Occipital lobe (tissue), 2 donors: ENCODE measurements around the gene COL15A1. TPM values are rescaled to one million over a fixed set of nuclear protein-coding genes. Genes with fewer than 3 reads are reported as not detected.

Source experiments
- DNase-seq: peaks from one replicate; lab custom pipeline; 2025; lab: John Stamatoyannopoulos, UW
- total RNA-seq: library from RNA; depleted of rRNA; stranded (reverse); fragments of >200 nt; gene quantifications from one replicate; pipeline ENCODE4 v1.2.3, GENCODE V29; 2014

COL15A1 gene
- total RNA-seq, 1 donor from 2014 or later = 12.5 TPM

- no peak for DNase-seq
These were observed 488 bp downstream of the COL15A1 start for GRCh38 chr9:98944057-98944733.

- DNase-seq = no peak
These were observed 997 bp downstream of the COL15A1 start for GRCh38 chr9:98944734-98945074.

- DNase-seq = no peak
These were observed 5.9 kb downstream of the COL15A1 start for GRCh38 chr9:98949565-98949964.

- DNase-seq = no peak
These were observed 6.6 kb downstream of the COL15A1 start for GRCh38 chr9:98950262-98950661.

GRCh38 chr9:98951967-98952366, 8.3 kb downstream of the COL15A1 start:
- no peak for DNase-seq

- no peak for DNase-seq
These were observed 10.0 kb downstream of the COL15A1 start for GRCh38 chr9:98953581-98954243.

GRCh38 chr9:98954244-98954610, 10.5 kb downstream of the COL15A1 start:
- DNase-seq = no peak

GRCh38 chr9:98955259-98955658, 11.6 kb downstream of the COL15A1 start:
- DNase-seq = no peak

- DNase-seq = no peak
These were observed 14.1 kb downstream of the COL15A1 start for GRCh38 chr9:98957826-98958225.

GRCh38 chr9:98958271-98958984, 14.7 kb downstream of the COL15A1 start:
- no peak for DNase-seq

GRCh38 chr9:98960409-98960808, 16.7 kb downstream of the COL15A1 start:
- no peak for DNase-seq

- DNase-seq = no peak
These were observed 17.9 kb downstream of the COL15A1 start for GRCh38 chr9:98961513-98962180.

GRCh38 chr9:98962181-98962560, 18.5 kb downstream of the COL15A1 start:
- DNase-seq = no peak

- DNase-seq = no peak
These were observed 19.2 kb downstream of the COL15A1 start for GRCh38 chr9:98962861-98963260.

GRCh38 chr9:98964201-98964600, 20.5 kb downstream of the COL15A1 start:
- DNase-seq = no peak

GRCh38 chr9:98964911-98965336, 21.2 kb downstream of the COL15A1 start:
- DNase-seq = no peak

GRCh38 chr9:98966676-98967075, 23.0 kb downstream of the COL15A1 start:
- DNase-seq = no peak

GRCh38 chr9:98967257-98967656, 23.6 kb downstream of the COL15A1 start:
- no peak for DNase-seq

- DNase-seq = no peak
These were observed 24.0 kb downstream of the COL15A1 start for GRCh38 chr9:98967680-98968079.

- no peak for DNase-seq
These were observed 25.1 kb downstream of the COL15A1 start for GRCh38 chr9:98968601-98969337.

GRCh38 chr9:98970532-98971041, 26.9 kb downstream of the COL15A1 start:
- no peak for DNase-seq
